DND-41 (cell line): ENCODE data around the gene HIGD1B.
"Not testable (repeated sequence)": the region's sequence is repeated elsewhere in the genome, so short reads cannot be mapped to it uniquely, and the experiment has no call there.

ENCODE experiments used
- ATAC-seq: fragments of 200-7000 bp; cut with Tn5 transposase; 3 replicates; pipeline ENCODE4 v1.9.1; 2021; ENCODE audit warnings: low read depth; ENCODE audit not compliant: insufficient read depth
- DNase-seq: peaks from one replicate; pipeline ENCODE4 v3.0.0-alpha.2; 2020
- H2AFZ ChIP-seq: 2 replicates; pipeline ENCODE4 v1.6.0; 2012; ENCODE audit warnings: low read depth, low read length
- H3K27ac ChIP-seq: 2 replicates; pipeline ENCODE4 v1.5.1; 2012; ENCODE audit warnings: low read length, inconsistent platforms
- H3K27me3 ChIP-seq: fragments of 200-600 bp; sonication (generic); 2 replicates; pipeline ENCODE4 v1.6.0; 2012; ENCODE audit warnings: low read length, mild to moderate bottlenecking, inconsistent platforms; ENCODE audit not compliant: insufficient read depth, poor library complexity
- H3K36me3 ChIP-seq: 2 replicates; pipeline ENCODE4 v1.5.1; 2012; ENCODE audit warnings: low read length, inconsistent platforms; ENCODE audit not compliant: insufficient read depth
- H3K4me1 ChIP-seq: 2 replicates; pipeline ENCODE4 v1.5.1; 2012; ENCODE audit warnings: mild to moderate bottlenecking, low read length; ENCODE audit not compliant: insufficient read depth
- H3K4me2 ChIP-seq: 2 replicates; pipeline ENCODE4 v1.6.0; 2012; ENCODE audit warnings: mild to moderate bottlenecking, moderate library complexity, low read length, inconsistent platforms; ENCODE audit not compliant: insufficient read depth
- H3K4me3 ChIP-seq, 2 experiments: fragments of 200-600 bp in 1 of 2; shearing (Covaris generic) in 1 of 2; 2 replicates each; pipeline ENCODE4 v1.5.1; 2012 to 2016; ENCODE audit warnings: inconsistent platforms in 2 of 2, low read length in 2 of 2, mild to moderate bottlenecking in 2 of 2, low read depth in 1 of 2, moderate library complexity in 1 of 2
- H3K79me2 ChIP-seq: 2 replicates; pipeline ENCODE4 v1.6.0; 2012; ENCODE audit warnings: low read length, inconsistent platforms; ENCODE audit not compliant: insufficient read depth
- H3K9ac ChIP-seq: 2 replicates; pipeline ENCODE4 v1.6.0; 2012; ENCODE audit warnings: low read depth, mild to moderate bottlenecking, inconsistent platforms, low read length, moderate library complexity
- H3K9me3 ChIP-seq: 2 replicates; pipeline ENCODE4 v1.5.1; 2012; ENCODE audit warnings: low read length, moderate library complexity, mild to moderate bottlenecking, inconsistent platforms; ENCODE audit not compliant: insufficient read depth, severe bottlenecking
- H4K20me1 ChIP-seq: 2 replicates; pipeline ENCODE4 v1.6.0; 2012; ENCODE audit warnings: low read length; ENCODE audit not compliant: insufficient read depth
- EZH2 ChIP-seq: IDR thresholded peaks from 3 replicates; pipeline ENCODE4 v1.6.1; 2012; ENCODE audit warnings: borderline replicate concordance, low read depth, mild to moderate bottlenecking, moderate library complexity, low read length, inconsistent platforms; ENCODE audit not compliant: severe bottlenecking
- TF ChIP-seq, protein P1 (sequence below): IDR thresholded peaks from 2 replicates; pipeline ENCODE4 v1.5.1; 2012; ENCODE audit warnings: borderline replicate concordance, low read length, moderate library complexity, mild to moderate bottlenecking; ENCODE audit not compliant: poor library complexity, severe bottlenecking; ENCODE audit errors: extremely low read depth

The HIGD1B gene

DNA sequence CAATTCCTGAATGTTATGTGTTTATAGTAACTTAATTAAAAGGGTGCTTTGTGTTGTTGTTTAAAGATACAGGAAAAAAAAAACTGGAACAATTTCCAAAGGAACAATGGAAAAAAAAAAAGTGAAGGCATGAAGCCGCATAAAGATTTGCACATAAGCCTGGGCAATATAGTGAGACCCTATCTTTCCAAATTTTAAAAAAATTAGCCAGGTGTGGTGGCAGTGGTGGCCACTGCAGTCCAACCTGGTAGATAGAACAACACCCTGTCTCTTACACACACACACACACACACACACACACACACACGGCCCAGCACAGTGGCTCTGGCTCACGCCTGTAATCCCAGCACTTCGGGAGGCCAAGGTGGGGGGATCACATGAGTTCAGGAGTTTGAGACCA lies 39.5 kb upstream of the HIGD1B start:
- Histone ChIP-seq H3K4me3 (no peak overlapping the region), H3K4me1 (no peaks in the 10 kb centered on the region), H3K36me3 (peaks cover 42% of the 10 kb centered on the region), H3K9me3 (no peaks in the 10 kb centered on the region), H3K4me2 (no peak overlapping the region), H3K27me3 (no peaks in the 10 kb centered on the region), H3K79me2 (peaks cover 55% of the 10 kb centered on the region), H3K9ac (no peak overlapping the region), H4K20me1 (peaks cover 24% of the 10 kb centered on the region; the same call in 1 of the 2 replicates), H3K27ac (no peak overlapping the region), H2AFZ (no peak overlapping the region)
- TF ChIP-seq, protein P1, sequence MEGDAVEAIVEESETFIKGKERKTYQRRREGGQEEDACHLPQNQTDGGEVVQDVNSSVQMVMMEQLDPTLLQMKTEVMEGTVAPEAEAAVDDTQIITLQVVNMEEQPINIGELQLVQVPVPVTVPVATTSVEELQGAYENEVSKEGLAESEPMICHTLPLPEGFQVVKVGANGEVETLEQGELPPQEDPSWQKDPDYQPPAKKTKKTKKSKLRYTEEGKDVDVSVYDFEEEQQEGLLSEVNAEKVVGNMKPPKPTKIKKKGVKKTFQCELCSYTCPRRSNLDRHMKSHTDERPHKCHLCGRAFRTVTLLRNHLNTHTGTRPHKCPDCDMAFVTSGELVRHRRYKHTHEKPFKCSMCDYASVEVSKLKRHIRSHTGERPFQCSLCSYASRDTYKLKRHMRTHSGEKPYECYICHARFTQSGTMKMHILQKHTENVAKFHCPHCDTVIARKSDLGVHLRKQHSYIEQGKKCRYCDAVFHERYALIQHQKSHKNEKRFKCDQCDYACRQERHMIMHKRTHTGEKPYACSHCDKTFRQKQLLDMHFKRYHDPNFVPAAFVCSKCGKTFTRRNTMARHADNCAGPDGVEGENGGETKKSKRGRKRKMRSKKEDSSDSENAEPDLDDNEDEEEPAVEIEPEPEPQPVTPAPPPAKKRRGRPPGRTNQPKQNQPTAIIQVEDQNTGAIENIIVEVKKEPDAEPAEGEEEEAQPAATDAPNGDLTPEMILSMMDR, result no peak
- no peak for TF ChIP-seq EZH2
- ATAC-seq (no peak), DNase-seq (no peak)

DNA sequence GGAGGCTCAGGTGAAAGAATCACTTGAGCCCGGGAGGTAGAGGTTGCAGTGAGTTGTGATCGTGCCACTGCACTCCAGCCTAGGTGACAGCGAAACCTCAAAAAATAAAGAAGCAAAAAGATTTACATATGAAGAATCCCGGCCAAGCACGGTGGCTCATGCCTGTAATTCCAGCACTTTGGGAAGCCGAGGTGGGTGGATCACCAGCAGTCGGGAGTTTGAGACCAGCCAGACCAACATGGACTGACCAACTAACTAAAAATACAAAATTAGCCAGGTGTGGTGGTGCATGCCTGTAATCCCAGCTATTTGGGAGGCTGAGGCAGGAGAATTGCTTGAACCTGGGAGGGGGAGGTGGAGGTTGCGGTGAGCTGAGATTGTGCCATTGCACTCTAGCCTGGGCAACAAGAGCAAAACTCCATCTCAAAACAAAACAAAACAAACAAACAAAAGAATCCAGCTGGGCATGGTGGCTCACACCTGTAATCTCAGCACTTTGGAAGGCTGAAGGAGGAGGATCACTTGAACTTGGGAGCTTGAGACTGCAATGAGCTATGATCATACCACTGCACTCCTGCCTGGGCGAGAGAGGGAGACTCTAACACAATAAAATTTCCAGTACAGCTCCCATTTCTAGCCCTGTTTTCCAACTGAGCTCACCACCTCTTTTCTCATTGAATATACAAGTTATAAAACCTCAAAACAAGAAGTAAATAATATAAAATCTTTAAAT lies 38.9 kb upstream of the HIGD1B start:
- H2AFZ ChIP-seq, ATAC-seq, DNase-seq, H3K4me2 ChIP-seq, H3K9me3 ChIP-seq, H3K9ac ChIP-seq, H3K27me3 ChIP-seq, H3K4me1 ChIP-seq, H3K4me3 ChIP-seq, H3K27ac ChIP-seq: not testable (repeated sequence)
- Histone ChIP-seq H3K36me3 (peaks cover 35% of the 10 kb centered on the region), H3K79me2 (peaks cover 59% of the 10 kb centered on the region), H4K20me1 (peaks cover 24% of the 10 kb centered on the region; the same call in 1 of the 2 replicates)

DNA sequence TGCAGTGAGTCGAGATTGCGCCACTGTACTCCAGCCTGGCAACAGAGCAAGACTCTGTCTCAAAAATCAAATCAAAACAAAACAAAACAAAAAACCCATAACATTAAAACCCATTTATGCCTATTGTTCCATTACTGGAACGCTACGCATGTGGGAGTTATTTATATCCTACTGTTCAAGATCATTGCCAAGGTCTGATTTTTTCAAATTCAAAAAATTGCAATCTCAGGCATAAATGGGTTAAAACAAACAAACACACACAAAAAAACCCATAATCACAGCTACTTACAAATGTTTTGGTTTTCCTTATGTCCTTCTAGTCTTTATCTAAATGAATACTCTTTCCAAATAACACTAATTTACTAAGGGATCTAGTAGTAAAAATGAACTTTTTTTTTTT lies 35.4 kb upstream of the HIGD1B start:
- peaks cover 24% of the 10 kb centered on the region; the same call in 1 of the 2 replicates for H4K20me1 ChIP-seq
- TF ChIP-seq, protein P1, result no peak
- TF ChIP-seq EZH2, result no peak
- H3K9ac ChIP-seq, result no peak overlapping the region
- no peak overlapping the region for H3K27ac ChIP-seq
- H3K4me3 ChIP-seq, result no peak overlapping the region
- H2AFZ ChIP-seq, result no peak overlapping the region
- no peak overlapping the region for H3K4me2 ChIP-seq
- H3K79me2 ChIP-seq, result peaks cover 85% of the 10 kb centered on the region
- ATAC-seq, result no peak
- 0 out of 2 replicates have a peak, but pooled peaks cover 5% of the 10 kb centered on the region for H3K36me3 ChIP-seq
- H3K27me3 ChIP-seq, result no peaks in the 10 kb centered on the region
- DNase-seq, result no peak
- H3K4me1 ChIP-seq, result no peaks in the 10 kb centered on the region
- H3K9me3 ChIP-seq, result no peaks in the 10 kb centered on the region

DNA sequence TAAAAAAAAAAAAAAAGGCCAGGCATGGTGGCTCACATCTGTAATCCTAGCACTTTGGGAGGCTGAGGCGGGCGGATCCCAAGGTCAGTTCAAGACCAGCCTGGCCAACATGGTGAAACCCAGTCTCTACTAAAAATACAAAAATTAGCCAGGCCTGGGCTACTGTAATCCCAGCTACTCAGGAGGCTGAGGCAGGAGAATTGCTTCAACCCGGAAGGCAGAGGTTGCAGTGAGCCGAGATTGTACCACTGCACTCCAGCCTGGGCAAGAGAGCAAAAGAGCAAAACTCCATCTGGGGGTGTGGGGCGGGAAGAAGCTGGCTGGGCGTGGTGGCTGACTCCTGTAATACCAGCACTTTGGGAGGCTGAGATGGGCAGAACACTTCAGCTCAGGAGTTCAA lies 29.2 kb upstream of the HIGD1B start:
- H3K4me3 ChIP-seq, H3K27me3 ChIP-seq, ATAC-seq, H2AFZ ChIP-seq, H3K9me3 ChIP-seq, H3K4me1 ChIP-seq, H4K20me1 ChIP-seq, H3K4me2 ChIP-seq, DNase-seq, H3K27ac ChIP-seq, H3K36me3 ChIP-seq, H3K9ac ChIP-seq: not testable (repeated sequence)
- peaks cover 87% of the 10 kb centered on the region for H3K79me2 ChIP-seq
